ENCODE measurements around the gene CEP128. TPM values are rescaled to one million over a fixed set of nuclear protein-coding genes. Genes with fewer than 3 reads are reported as not detected.

Gene CEP128
- total RNA-seq, 1 donor: 8.2 TPM

- no peak overlapping the region for H3K4me3 ChIP-seq (ENCODE audit: low read depth, low read length)
- TF ChIP-seq CTCF (IDR thresholded peaks at IDR 0.05; ENCODE audit: insufficient read depth, low read depth, low read length): no peak
- no peak for DNase-seq (ENCODE audit: low read depth)
These were observed 186.8 kb downstream of the CEP128 start for GRCh38 chr14:80754696-80755095.

GRCh38 chr14:80751285-80751684, 190.3 kb downstream of the CEP128 start:
- no peak overlapping the region for H3K4me3 ChIP-seq (ENCODE audit: low read depth, low read length)
- TF ChIP-seq CTCF (IDR thresholded peaks at IDR 0.05; ENCODE audit: insufficient read depth, low read depth, low read length): no peak
- DNase-seq (ENCODE audit: low read depth): no peak

- TF ChIP-seq CTCF (IDR thresholded peaks at IDR 0.05; ENCODE audit: insufficient read depth, low read depth, low read length): no peak
- H3K4me3 ChIP-seq (ENCODE audit: low read depth, low read length): no peak overlapping the region
- DNase-seq (ENCODE audit: low read depth): no peak
These were observed 215.3 kb downstream of the CEP128 start for GRCh38 chr14:80726211-80726610.

- no peak for TF ChIP-seq CTCF (IDR thresholded peaks at IDR 0.05; ENCODE audit: insufficient read depth, low read depth, low read length)
- no peak for DNase-seq (ENCODE audit: low read depth)
- no peak overlapping the region for H3K4me3 ChIP-seq (ENCODE audit: low read depth, low read length)
These were observed 222.6 kb downstream of the CEP128 start for GRCh38 chr14:80718940-80719339.

GRCh38 chr14:80714474-80714873, 227.1 kb downstream of the CEP128 start:
- DNase-seq (ENCODE audit: low read depth): no peak
- H3K4me3 ChIP-seq (ENCODE audit: low read depth, low read length): no peak overlapping the region
- no peak for TF ChIP-seq CTCF (IDR thresholded peaks at IDR 0.05; ENCODE audit: insufficient read depth, low read depth, low read length)

GRCh38 chr14:80713076-80713850, 228.3 kb downstream of the CEP128 start:
- no peak overlapping the region for H3K4me3 ChIP-seq (ENCODE audit: low read depth, low read length)
- TF ChIP-seq CTCF (IDR thresholded peaks at IDR 0.05; ENCODE audit: insufficient read depth, low read depth, low read length): no peak
- no peak for DNase-seq (ENCODE audit: low read depth)

All from fibroblast of villous mesenchyme (primary cell).